PC-3 (cell line): ENCODE measurements around the gene FOXK2.

Experiments
- CTCF ChIP-seq: fragments of 300-600 bp; sonication (generic); conservative IDR thresholded peaks from 2 replicates; pipeline ENCODE4 v1.5.1; 2017; ENCODE audit warnings: antibody characterized with exemption, low read depth, mild to moderate bottlenecking, low read length
- EZH2 ChIP-seq: fragments of 300-600 bp; sonication (generic); IDR thresholded peaks from one replicate; pipeline ENCODE4 v1.6.1; 2017; ENCODE audit warnings: antibody characterized with exemption, mild to moderate bottlenecking, low read length; ENCODE audit not compliant: unreplicated experiment

- no peak for TF ChIP-seq CTCF
- TF ChIP-seq EZH2: no peak
These were observed 43.8 kb downstream of the FOXK2 start for GRCh38 chr17:82563318-82563717.
